Endodermal cell (in vitro differentiated cells): ENCODE results near the gene DOCK4. TPM values are rescaled to one million over a fixed set of nuclear protein-coding genes. Genes with fewer than 3 reads are reported as not detected.

Experiments used
- DNase-seq: peaks from one replicate; pipeline ENCODE4 v3.0.0-alpha.2; 2017
- H3K27ac ChIP-seq: 2 replicates; pipeline ENCODE4 v1.5.1; 2013; ENCODE audit warnings: mild to moderate bottlenecking, low read depth, low read length, moderate library complexity
- H3K27me3 ChIP-seq: 2 replicates; pipeline ENCODE4 v1.6.1; 2013; ENCODE audit warnings: mild to moderate bottlenecking, low read length, moderate library complexity; ENCODE audit not compliant: insufficient read depth, control insufficient read depth, poor library complexity, severe bottlenecking
- H3K36me3 ChIP-seq: 2 replicates; pipeline ENCODE4 v1.7.0; 2013; ENCODE audit warnings: mild to moderate bottlenecking, low read length, moderate library complexity; ENCODE audit not compliant: control insufficient read depth, insufficient read depth
- H3K4me1 ChIP-seq: one replicate; pipeline ENCODE4 v1.7.0; 2013; ENCODE audit warnings: low read length; ENCODE audit not compliant: control insufficient read depth, insufficient read depth
- H3K4me3 ChIP-seq: 2 replicates; pipeline ENCODE4 v1.5.1; 2013; ENCODE audit warnings: mild to moderate bottlenecking, low read length, moderate library complexity
- H3K9ac ChIP-seq: 2 replicates; pipeline ENCODE4 v1.6.1; 2013; ENCODE audit warnings: mild to moderate bottlenecking, low read length, moderate library complexity; ENCODE audit not compliant: poor library complexity, severe bottlenecking; ENCODE audit errors: extremely low read depth
- H3K9me3 ChIP-seq: 2 replicates; pipeline ENCODE4 v1.6.1; 2013; ENCODE audit warnings: mild to moderate bottlenecking, low read length, moderate library complexity; ENCODE audit not compliant: control insufficient read depth
- H3K27ac Mint-ChIP-seq: 2 replicates; pipeline ENCODE4 v1.8.0; 2020; ENCODE audit warnings: mixed read lengths
- H3K27me3 Mint-ChIP-seq: 2 replicates; pipeline ENCODE4 v1.8.0; 2021; ENCODE audit warnings: mild to moderate bottlenecking, mixed read lengths; ENCODE audit not compliant: insufficient read depth
- H3K36me3 Mint-ChIP-seq: 2 replicates; pipeline ENCODE4 v1.8.0; 2020; ENCODE audit warnings: low read depth, mixed read lengths
- H3K4me1 Mint-ChIP-seq: 2 replicates; pipeline ENCODE4 v1.8.0; 2020; ENCODE audit warnings: mixed read lengths
- H3K4me3 Mint-ChIP-seq: 2 replicates; pipeline ENCODE4 v1.8.0; 2020; ENCODE audit warnings: mild to moderate bottlenecking, moderate library complexity, mixed read lengths
- H3K9me3 Mint-ChIP-seq: 2 replicates; pipeline ENCODE4 v1.8.0; 2020; ENCODE audit warnings: mild to moderate bottlenecking, mixed read lengths
- WGBS, 2 experiments: methylation state at CpG; one replicate each; pipeline versions ENCODE4 v1.1.5 to v1.1.7; 2013; ENCODE audit warnings: missing lambda C conversion rate in 2 of 2, mixed read lengths in 1 of 2; ENCODE audit not compliant: insufficient coverage in 1 of 2, insufficient read length in 1 of 2; 5-methylcytosine and 5-hydroxymethylcytosine counted together
- total RNA-seq, 2 donors: library from RNA; stranded (reverse); fragmentation: NEBNext Ultra II Directional in 1 of 2; extraction: Animal tissue kit (Norgen Biotek cat#: 25700) in 1 of 2; gene quantifications; 2 replicates in 1 of 2; 3 replicates in 1 of 2; pipeline ENCODE4 v1.2.1, GENCODE V29; 2021
- TF ChIP-seq, protein P1 (sequence below): fragments of 200-600 bp; sonication (generic); conservative IDR thresholded peaks from 2 replicates; pipeline ENCODE4 v1.5.0; 2021; ENCODE audit warnings: antibody characterized with exemption, mild to moderate bottlenecking

Gene DOCK4
- total RNA-seq, 2 donors from 2014 or later: 11.2 to 15.3 TPM

DNA sequence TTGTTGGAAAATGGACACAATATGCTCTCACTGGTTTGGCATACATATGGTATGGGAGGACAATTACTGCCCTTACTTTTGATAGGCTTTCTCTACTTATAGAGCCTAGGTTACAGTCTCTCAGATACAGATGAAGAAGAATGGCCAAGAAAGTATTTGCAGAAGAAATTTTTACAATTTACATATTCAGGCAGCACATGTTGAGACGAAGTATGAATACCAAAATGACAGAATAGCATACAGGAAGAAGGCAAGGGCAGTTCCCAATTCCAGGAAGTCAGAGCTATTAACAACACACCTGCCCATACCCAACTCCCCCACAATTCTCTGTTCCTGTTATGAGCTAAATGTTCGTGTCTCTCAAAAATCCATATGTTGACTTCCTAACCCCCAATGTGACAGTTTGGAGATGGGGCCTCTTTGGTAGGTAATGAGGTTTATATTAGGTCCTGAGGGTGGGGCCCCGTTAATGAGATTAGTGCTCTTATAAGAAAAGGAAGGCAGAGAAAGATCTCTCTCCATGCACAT, 67.8 kb downstream of the DOCK4 start:
- no peak for DNase-seq
- Mint-ChIP-seq H3K4me1 (peaks cover 4% of the 10 kb centered on the region), H3K4me3 (no peak overlapping the region), H3K9me3 (no peaks in the 10 kb centered on the region), H3K27ac (no peak overlapping the region), H3K27me3 (no peaks in the 10 kb centered on the region), H3K36me3 (no peaks in the 10 kb centered on the region)
- 86 to 100% methylated on average over 1 to 3 of the region's 3 CpGs for WGBS, 2 experiments
- Histone ChIP-seq H3K4me3 (no peak overlapping the region), H3K9ac (no peak overlapping the region), H3K9me3 (no peaks in the 10 kb centered on the region), H3K4me1 (no peaks in the 10 kb centered on the region), H3K27ac (no peak overlapping the region), H3K27me3 (no peaks in the 10 kb centered on the region), H3K36me3 (no peaks in the 10 kb centered on the region)
- TF ChIP-seq, protein P1, sequence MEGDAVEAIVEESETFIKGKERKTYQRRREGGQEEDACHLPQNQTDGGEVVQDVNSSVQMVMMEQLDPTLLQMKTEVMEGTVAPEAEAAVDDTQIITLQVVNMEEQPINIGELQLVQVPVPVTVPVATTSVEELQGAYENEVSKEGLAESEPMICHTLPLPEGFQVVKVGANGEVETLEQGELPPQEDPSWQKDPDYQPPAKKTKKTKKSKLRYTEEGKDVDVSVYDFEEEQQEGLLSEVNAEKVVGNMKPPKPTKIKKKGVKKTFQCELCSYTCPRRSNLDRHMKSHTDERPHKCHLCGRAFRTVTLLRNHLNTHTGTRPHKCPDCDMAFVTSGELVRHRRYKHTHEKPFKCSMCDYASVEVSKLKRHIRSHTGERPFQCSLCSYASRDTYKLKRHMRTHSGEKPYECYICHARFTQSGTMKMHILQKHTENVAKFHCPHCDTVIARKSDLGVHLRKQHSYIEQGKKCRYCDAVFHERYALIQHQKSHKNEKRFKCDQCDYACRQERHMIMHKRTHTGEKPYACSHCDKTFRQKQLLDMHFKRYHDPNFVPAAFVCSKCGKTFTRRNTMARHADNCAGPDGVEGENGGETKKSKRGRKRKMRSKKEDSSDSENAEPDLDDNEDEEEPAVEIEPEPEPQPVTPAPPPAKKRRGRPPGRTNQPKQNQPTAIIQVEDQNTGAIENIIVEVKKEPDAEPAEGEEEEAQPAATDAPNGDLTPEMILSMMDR: no peak

DNA sequence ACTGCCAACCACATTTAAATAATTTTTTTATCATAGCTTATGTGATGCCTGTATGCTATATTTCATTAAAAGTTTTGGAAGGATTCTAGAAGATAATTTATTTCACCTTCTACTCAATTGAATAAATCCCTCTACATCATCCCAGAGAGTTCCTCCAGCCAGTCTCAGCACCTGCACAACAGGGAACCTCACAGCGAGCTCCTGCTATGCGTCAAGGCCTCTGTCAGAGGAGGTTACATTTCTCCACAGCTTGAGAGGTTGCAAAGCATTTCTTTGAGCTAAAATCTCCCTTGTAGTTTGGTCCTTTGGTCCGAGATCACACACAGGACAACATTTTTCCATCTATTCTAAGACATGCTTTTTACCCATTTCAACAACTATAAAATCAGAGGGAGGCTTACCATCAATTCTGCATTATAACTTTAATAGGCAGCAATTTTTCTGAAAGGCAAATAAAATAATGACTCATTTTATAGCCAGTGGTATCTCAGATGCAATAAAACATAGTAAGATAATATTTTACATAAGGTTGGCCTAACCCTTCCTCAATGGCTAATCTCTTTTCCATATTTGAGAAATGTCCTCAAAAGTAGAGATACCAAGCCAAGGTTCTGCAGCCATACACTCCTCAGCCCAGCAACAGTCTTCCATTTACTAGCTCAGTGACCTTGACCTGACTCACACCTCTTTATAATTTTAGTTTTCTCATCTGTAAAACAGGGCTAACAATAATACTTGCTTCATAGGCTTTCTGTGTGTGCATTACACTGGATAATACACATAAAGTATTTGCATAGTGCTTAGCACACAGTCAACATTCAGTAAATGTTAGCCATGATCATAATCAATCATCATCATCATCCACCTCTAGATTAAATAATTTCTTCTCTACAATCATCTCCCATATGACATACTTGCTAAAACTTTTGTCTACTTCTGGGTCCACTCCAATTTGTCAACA, 68.8 kb downstream of the DOCK4 start:
- DNase-seq: peak; percentile 61
- no peaks in the 10 kb centered on the region for H3K36me3 ChIP-seq
- WGBS, 2 experiments: 44 to 59% methylated on average over 2 to 3 of the region's 3 CpGs
- H3K27ac ChIP-seq: no peak overlapping the region
- H3K27ac Mint-ChIP-seq: no peak overlapping the region
- H3K4me1 Mint-ChIP-seq: peaks cover 4% of the 10 kb centered on the region
- no peak overlapping the region for H3K4me3 ChIP-seq
- no peak overlapping the region for H3K4me3 Mint-ChIP-seq
- H3K9me3 ChIP-seq: no peaks in the 10 kb centered on the region
- H3K36me3 Mint-ChIP-seq: no peaks in the 10 kb centered on the region
- no peaks in the 10 kb centered on the region for H3K4me1 ChIP-seq
- H3K27me3 Mint-ChIP-seq: no peaks in the 10 kb centered on the region
- no peak overlapping the region for H3K9ac ChIP-seq
- TF ChIP-seq, protein P1: no peak
- H3K27me3 ChIP-seq: no peaks in the 10 kb centered on the region
- H3K9me3 Mint-ChIP-seq: no peaks in the 10 kb centered on the region

DNA sequence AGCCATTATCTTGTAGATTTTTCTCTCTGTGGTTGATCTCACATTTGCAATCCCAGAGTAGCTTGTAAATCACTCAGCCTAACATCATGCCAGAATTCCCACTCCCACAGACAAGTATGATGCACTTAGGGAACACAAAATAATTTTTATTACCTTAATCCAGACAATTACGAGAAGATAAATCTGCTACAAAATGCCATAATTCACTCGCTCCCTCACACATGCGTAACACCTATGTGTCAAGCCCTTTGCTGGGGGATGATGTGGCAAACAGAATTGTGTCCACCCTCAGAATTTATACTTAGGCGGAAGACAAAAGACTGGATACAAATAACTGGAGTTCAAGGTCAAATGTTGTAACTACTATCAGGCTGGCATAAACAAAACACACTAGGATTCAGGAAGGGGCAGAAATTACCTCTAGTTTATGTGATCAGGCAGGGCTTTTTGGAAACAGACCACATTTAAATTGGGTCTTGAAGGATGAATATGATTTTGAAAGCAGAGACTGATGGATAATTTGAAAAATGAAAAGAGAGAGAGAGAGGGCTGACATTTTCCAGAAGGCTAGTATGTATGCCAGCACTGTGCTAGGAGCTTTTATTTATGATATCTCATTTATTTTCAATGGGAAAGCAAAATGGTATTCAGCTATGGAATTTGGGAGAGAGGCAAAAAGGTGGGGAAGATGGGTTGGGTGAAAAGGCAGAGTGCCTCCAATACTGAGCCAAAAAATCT, 69.8 kb downstream of the DOCK4 start:
- H3K4me3 Mint-ChIP-seq: no peak overlapping the region
- Histone ChIP-seq H3K4me1 (no peaks in the 10 kb centered on the region), H3K27ac (no peak overlapping the region), H3K27me3 (no peaks in the 10 kb centered on the region), H3K4me3 (no peak overlapping the region), H3K36me3 (no peaks in the 10 kb centered on the region), H3K9me3 (no peaks in the 10 kb centered on the region), H3K9ac (no peak overlapping the region)
- no peaks in the 10 kb centered on the region for H3K9me3 Mint-ChIP-seq
- TF ChIP-seq, protein P1: no peak
- DNase-seq: no peak
- WGBS, 2 experiments: 87 to 96% methylated on average over 3 to 4 of the region's 4 CpGs
- no peaks in the 10 kb centered on the region for H3K36me3 Mint-ChIP-seq
- H3K27me3 Mint-ChIP-seq: no peaks in the 10 kb centered on the region
- peaks cover 7% of the 10 kb centered on the region for H3K4me1 Mint-ChIP-seq
- H3K27ac Mint-ChIP-seq: no peak overlapping the region
